ENCODE results near the gene GPR119. TPM values are rescaled to one million over a fixed set of nuclear protein-coding genes. Genes with fewer than 3 reads are reported as not detected.

Gene GPR119
- total RNA-seq, 1 experiment from 2014 or later, result not detected

DNA sequence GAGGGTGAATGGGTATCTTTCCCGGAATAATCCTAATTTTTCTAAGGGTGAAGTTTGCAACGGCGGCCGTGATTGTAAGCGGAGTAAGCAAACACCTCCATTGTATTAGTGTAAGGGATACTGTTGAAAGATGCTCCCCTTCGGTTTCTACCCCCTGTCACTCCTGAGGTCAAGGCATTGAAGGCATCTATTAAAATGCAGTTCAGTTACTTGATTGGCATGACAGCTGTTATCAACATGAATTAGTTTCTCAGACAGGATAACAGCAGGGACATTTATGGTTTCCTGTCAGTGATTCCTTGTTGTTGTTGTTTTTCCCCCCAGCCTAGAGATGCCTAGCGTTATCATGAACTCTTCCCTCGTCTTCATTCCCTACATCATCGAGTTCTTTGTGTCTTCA lies 45.2 kb downstream of the GPR119 start:
- peaks cover 0 to 3% (median 0%) of the 10 kb centered on the region in 3 experiments; a peak in 1 of 7 replicates for H3K36me3 Mint-ChIP-seq (ENCODE audit: insufficient read depth in 1 of 3, low read depth in 3 of 3)
- Histone ChIP-seq H4K20me1 (ENCODE audit: control insufficient read depth, insufficient read depth, insufficient read length) (no peaks in the 10 kb centered on the region), H3K79me2 (ENCODE audit: insufficient read depth, low read length) (no peaks in the 10 kb centered on the region; the same call in 1 of the 2 replicates), H3K56ac (ENCODE audit: insufficient read length, low read depth, low read length) (no peak overlapping the region), H4K91ac (ENCODE audit: insufficient read length, low read depth, low read length) (no peak overlapping the region), H3K27ac (ENCODE audit: insufficient read length, low read depth, low read length) (no peak overlapping the region), H3K9ac (ENCODE audit: extremely low read depth, insufficient read length, low read length) (no peak overlapping the region), H3K4ac (ENCODE audit: low read depth, low read length) (no peak overlapping the region), H2AK5ac (ENCODE audit: insufficient read length, low read length) (no peak overlapping the region), H3K23ac (ENCODE audit: insufficient read length, low read depth, low read length) (no peak overlapping the region), H3K4me1 (ENCODE audit: insufficient read depth, low read length) (no peaks in the 10 kb centered on the region; the same call in 1 of the 2 replicates), H2BK20ac (ENCODE audit: low read depth, low read length, poor library complexity, severe bottlenecking) (no peak overlapping the region), H3K27me3 (ENCODE audit: insufficient read depth, low read length) (no peaks in the 10 kb centered on the region), H3K18ac (ENCODE audit: insufficient read length, low read depth, low read length) (no peak overlapping the region), H2BK120ac (ENCODE audit: low read depth, low read length, poor library complexity, severe bottlenecking) (no peak overlapping the region), H3T11ph (ENCODE audit: low read length) (no peak overlapping the region), H2BK5ac (ENCODE audit: insufficient read length, low read length) (no peak overlapping the region), H4K5ac (ENCODE audit: insufficient read length, low read depth, low read length) (no peak overlapping the region), H3K79me1 (ENCODE audit: insufficient read depth, low read depth, low read length, poor library complexity, severe bottlenecking) (no peaks in the 10 kb centered on the region), H2BK12ac (ENCODE audit: insufficient read length, low read depth, low read length) (no peak overlapping the region), H2AFZ (ENCODE audit: low read length) (no peak overlapping the region), H4K8ac (replicated peaks; ENCODE audit: insufficient read length, low read depth, low read length) (no peak overlapping the region), H2BK15ac (ENCODE audit: low read depth, low read length) (no peak overlapping the region), H3K23me2 (ENCODE audit: insufficient read length, low read depth, low read length, poor library complexity, severe bottlenecking) (no peaks in the 10 kb centered on the region), H3K9me3 (ENCODE audit: control insufficient read depth, low read depth, low read length) (peaks cover 6% of the 10 kb centered on the region), H3K4me2 (ENCODE audit: insufficient read depth, insufficient read length, low read length) (peak overlapping the region; percentile 91), H3K14ac (ENCODE audit: insufficient read depth, low read length) (no peak overlapping the region)
- DNase-seq, result no peak
- no CpG with 5 or more reads among the region's 9 CpGs for WGBS (ENCODE audit: extremely low coverage, insufficient read length, low lambda C conversion rate)
- H3K27me3 Mint-ChIP-seq (ENCODE audit: low read depth), result no peaks in the 10 kb centered on the region; the same call in 1 of the 2 replicates
- peak overlapping the region; percentile 83 to 88 for H3K4me3 Mint-ChIP-seq
- TF ChIP-seq, protein P1, sequence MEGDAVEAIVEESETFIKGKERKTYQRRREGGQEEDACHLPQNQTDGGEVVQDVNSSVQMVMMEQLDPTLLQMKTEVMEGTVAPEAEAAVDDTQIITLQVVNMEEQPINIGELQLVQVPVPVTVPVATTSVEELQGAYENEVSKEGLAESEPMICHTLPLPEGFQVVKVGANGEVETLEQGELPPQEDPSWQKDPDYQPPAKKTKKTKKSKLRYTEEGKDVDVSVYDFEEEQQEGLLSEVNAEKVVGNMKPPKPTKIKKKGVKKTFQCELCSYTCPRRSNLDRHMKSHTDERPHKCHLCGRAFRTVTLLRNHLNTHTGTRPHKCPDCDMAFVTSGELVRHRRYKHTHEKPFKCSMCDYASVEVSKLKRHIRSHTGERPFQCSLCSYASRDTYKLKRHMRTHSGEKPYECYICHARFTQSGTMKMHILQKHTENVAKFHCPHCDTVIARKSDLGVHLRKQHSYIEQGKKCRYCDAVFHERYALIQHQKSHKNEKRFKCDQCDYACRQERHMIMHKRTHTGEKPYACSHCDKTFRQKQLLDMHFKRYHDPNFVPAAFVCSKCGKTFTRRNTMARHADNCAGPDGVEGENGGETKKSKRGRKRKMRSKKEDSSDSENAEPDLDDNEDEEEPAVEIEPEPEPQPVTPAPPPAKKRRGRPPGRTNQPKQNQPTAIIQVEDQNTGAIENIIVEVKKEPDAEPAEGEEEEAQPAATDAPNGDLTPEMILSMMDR (conservative IDR thresholded peaks at IDR 0.05), result no peak
- peak overlapping the region in 1 of 3 experiments; percentile 94; a peak in 3 of 7 replicates for H3K27ac Mint-ChIP-seq
- H3K9me3 Mint-ChIP-seq, result peaks cover 0 to 47% of the 10 kb centered on the region in 2 experiments; a peak in 2 of 5 replicates
- H3K4me1 Mint-ChIP-seq, result peaks cover 10 to 16% of the 10 kb centered on the region in 2 experiments
